Colon (tissue), 2 donors: Measurements from ENCODE around the gene ARID1B.

ENCODE experiments used
- FAIRE-seq: peaks from 2 replicates; lab custom pipeline; 2012; peaks lifted over from hg19 to GRCh38; lab: Jason Lieb, UNC
- donor health status: control.
- donor health status: control.

The ARID1B gene

GRCh38 chr6:156992020-156992804 is 215.0 kb downstream of the ARID1B start:
- peak; percentile 10 for FAIRE-seq

DNA sequence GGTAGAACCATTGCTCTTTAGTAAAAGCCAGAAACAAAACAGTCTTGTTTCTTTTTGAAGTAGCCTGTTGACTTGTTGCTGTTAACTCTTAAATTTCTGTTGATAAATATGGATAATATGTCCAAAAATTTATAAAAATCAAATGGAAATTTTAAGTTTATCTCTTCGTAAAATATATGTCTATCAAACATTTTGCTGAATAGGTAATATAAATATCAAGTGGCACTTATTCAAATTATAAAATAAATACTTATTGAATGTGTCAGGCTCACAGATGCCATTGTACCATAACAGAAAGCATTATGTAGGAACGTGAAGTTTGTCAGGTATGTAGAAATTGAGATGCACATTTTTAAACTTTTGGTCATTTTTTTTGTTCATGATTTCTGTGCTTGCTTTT is 216.5 kb downstream of the ARID1B start:
- FAIRE-seq: no peak

GRCh38 chr6:156994215-156995076 is 217.3 kb downstream of the ARID1B start:
- FAIRE-seq: peak; percentile 62

DNA sequence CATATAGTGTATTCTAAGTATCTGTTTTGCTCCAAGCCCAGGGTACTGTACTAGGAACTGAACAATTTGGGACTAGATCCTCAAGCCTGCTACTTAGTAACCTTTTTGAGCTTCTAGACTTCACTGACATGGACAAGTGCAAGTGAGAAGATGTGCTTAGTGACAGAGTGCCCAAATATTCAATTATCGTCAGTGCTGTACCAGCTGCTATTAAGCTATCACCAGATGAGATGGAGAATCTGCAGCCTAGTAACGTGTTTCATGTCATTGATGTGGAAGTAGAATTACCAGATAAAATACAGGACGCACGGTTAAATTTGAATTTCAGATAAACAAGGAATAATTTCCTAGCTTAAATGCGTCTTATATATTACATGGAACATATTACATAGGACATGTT is 218.3 kb downstream of the ARID1B start:
- no peak for FAIRE-seq

GRCh38 chr6:156996265-156996664 is 219.1 kb downstream of the ARID1B start:
- FAIRE-seq: no peak

DNA sequence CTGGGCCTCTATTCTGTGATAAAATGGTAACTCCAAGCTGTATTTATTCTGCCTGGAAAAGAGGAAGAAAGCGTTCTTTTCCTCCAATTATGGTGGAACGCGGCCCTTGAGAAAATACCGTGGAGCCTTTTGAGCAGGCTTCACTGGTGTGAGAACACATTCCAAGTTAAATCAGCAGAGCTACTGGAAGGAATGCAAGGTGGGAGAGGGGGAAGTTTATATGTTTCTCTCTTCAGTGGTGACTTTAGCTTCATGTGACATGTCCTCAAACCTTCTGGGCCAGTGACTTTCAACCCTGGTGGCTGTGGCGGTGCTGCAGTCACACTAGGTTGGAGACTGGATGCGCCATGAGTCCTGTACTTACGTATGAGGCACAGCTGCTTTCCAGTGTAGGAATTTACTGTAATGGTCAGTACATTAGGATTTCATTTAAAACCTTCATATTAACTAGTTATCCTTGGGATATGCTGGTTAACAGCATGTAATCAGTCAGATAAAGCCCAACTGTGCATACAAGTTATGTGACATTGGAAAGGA is 221.7 kb downstream of the ARID1B start:
- FAIRE-seq: no peak

GRCh38 chr6:156999762-157000161 is 222.6 kb downstream of the ARID1B start:
- FAIRE-seq: no peak

DNA sequence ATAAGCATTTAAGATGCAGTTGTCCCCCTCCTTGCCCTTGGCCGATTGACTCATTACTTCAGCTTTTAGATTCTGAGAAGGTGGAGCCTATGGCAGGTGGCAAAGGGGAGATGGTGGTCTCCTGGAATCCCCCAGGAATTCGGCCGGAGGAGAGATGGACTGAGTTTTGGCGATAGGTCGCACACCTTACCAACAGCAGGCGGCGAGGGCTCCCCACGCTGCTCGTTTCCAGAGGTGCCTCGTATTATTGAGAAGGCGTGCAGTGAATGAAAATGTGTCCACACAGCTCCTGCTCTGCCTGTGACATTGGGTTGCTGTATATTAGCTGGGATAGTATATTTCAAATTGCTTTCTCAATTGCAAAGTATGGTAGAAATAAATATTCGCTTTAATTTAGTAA is 224.5 kb downstream of the ARID1B start:
- no peak for FAIRE-seq

GRCh38 chr6:157002774-157003173 is 225.6 kb downstream of the ARID1B start:
- no peak for FAIRE-seq

DNA sequence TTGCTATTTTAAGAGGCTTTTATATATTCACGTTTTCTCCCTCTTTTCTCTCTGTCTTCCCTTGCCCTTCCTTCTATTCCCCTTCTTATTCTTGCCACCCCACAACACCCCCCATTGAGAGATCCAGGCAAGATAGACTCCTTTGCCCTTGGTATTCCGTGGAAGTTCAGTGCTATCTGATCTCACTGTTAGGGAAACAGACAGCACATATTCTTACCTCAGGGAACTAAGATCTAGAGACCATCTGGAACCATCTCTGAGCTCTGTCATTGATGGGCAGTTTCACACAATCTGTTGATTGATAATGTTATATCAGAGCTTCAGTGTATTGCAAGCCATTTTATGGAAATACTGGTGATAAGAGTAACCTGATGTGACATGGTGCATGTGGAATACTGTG is 228.8 kb downstream of the ARID1B start:
- no peak for FAIRE-seq

DNA sequence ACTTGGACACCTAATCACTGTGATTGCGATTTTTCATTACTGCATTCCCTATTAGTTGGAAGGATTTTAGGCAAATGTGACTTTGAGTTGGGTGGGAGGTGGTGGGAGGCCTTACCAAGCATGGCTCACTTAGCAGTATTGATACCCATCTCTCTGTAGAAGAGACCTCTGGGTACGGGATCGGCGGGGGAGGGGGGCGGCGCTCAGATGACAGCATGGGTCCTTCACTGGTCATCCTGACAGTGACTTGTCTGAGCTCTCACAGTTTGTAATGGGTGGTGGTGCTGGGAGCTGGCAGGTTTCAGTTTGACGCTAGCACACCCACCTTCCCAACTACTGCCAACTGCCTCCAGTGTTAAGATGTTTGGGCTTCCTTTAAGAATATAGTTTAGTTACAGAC is 231.4 kb downstream of the ARID1B start:
- no peak for FAIRE-seq

DNA sequence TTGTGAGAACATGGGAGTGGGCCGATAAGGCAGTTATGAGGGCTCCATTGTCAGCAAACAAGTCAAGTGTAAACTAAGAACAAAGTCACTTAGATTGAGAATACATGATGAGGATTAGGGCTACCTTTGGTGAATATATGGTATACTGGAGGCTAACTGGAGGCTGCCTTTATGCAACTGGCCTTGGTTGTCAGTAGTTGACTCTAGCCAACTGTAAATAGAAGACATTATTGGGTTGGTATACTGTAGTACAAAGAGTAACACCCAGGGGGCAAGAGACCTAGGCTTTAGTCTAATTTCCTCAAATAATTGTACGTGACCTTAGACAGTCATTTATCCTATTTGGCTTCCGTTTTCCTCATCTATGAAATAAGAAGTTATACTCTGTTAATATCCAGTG is 235.2 kb downstream of the ARID1B start:
- no peak for FAIRE-seq

DNA sequence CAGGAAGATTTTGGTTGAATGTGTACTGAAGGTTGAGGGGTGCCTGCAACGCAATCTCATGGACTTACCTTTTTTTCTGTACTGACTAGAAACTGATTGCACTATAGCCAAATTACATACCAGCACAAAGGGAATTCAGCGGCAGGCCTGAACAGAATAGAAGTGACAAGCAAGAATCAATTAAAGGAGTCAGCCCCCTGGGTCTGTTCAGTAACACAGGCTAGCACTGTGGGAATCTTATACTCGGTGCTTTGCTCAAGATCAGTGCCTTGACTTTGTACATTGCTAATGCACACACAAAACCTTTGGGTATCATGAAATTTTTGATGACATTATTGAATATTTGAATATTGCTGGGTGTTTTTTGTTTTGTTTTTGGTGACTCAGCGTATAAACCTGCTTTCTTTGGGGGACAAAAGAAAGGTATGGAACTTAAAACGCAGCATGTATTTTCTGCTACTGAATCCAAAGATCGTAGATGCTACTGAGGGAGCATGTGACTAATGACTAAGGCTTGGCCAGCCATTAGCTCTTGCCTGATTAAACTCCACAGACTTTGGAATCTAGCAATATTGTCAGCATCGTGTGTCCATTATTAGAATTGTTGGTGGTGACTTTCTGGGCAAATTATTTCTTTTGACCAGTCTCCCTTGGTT is 236.6 kb downstream of the ARID1B start:
- no peak for FAIRE-seq

DNA sequence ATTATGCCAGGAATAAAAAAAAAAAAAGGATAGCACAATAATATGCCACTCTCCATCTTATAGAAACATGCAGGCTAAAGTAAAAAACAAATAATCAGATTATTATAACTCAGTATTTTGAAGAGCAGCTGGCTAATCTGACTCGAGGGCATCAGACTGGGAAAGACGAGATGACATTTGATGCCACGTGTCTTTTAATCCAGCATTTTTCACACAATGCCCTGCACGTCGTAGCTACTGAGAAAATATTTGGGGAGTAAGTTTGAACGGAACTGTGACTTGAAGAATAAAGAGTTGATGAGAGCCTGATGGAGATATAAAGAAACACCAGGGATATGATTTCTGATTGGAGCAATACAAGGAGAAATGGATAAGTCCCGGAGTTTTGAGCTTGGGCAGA is 237.7 kb downstream of the ARID1B start:
- FAIRE-seq: no peak

DNA sequence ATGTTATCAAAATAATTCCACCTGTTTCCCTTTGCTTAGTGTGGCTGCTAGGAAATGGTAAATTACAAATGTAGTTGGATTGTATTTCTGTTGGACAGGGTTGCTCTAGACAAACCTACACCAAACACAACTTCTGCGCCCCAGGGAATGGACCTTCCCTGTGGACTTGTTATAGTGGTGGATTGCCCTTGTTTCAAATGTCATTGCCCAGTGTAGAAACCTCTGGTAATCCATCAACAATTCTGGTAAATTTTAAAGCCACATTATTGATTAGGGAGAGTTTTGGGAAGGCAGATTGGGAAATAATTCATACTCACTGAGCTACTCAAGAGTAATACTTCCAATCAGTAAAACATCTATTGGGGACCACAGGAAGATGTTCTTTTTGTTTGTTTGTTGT is 239.8 kb downstream of the ARID1B start:
- no peak for FAIRE-seq

- no peak for FAIRE-seq
Observed at GRCh38 chr6:157017861-157018260, 240.7 kb downstream of the ARID1B start.

DNA sequence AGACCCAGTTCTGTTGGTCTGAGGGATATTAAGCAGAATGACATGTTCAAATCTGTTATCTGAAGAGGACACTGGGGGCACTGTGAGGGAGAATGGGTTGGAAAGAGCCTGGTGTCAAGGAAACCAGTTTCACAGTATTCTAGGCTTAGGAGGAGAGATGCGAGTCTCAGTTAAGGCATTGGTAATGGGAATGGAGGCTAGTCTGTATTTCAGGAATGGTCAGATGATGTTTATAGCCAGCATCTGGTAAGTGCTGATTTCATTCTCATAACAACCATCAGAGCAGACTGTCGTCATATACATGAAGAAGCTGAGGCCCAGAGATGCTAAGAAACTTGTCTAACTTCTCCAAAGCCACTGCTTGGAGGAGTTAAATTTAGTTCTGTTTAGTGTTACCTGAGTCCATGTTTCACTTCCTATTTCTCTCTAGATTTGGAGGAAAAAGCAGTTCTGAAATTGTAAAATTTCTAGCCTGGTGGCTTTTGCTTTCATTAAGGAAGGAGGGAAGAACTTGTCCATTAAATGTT is 242.0 kb downstream of the ARID1B start:
- no peak for FAIRE-seq

- no peak for FAIRE-seq
Observed at GRCh38 chr6:157019733-157020132, 242.6 kb downstream of the ARID1B start.

GRCh38 chr6:157020398-157020797 is 243.2 kb downstream of the ARID1B start:
- FAIRE-seq: peak; percentile 81

DNA sequence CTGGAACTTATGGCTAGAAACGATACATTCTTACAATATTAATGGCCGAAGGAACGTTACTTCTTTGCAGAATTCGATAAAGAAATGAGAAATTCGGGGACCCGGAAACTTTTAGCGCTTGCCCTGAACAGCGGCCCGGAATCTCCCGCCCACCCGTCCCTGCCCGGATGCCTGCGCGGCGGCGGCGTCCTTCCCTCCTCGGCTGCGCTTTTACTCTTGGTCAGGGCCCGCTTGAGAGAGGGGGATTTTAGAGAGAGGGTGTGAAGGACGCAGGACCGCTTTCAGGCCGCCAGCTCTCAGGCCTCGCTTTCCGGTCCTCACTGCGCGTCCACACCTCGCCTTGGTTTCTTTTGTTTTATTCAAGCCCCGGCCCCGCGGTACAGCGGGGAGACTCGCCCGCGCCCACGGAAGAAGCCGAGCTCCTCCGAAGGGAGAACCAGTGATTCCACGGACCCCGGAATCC is 243.7 kb downstream of the ARID1B start:
- FAIRE-seq: no peak

DNA sequence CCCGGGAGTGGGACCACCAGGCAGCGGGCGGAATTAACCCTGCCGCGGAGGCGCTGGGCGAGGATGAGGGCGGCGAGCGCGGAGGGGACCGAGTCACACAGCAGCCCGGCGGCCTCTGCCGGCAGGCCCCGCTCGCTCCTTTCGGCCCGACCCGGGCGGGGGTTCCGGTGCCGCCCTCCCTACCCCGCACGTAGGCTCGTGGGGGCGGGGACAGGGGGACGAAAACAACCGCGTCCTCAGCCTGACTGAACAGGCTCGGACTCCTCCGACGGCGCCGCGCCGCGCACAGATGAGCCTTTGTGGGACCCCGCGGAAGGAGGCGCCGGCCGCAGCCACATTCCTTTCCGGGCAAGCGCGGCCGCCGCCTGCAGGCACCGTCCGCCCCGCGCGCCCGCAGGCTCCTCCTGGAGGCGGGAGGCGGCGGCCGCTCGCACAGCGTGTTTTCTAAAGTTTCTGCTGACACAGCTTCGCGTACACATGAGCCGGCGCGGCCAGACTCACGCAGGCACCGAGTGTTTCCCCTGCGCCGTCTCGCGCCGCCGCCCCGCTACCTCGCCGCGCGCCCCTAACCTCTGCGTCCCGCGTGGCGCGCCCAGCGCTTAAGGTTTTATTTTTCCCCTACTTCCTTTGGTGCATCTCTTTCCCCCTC is 244.3 kb downstream of the ARID1B start:
- FAIRE-seq: no peak
